A673 (cell line): ENCODE results near the gene PARVB. TPM values are rescaled to one million over a fixed set of nuclear protein-coding genes. Genes with fewer than 3 reads are reported as not detected.

Experiments
- BruUV-seq: library from RNA; stranded (reverse); fragments of 400-500 nt; replicated peaks from 2 replicates; lab custom pipeline; 2021; lab: Mats Ljungman, UMichigan
- CTCF ChIA-PET: fragments of 300-600 bp; sonication (Branson Sonifier 250); formaldehyde crosslinking; loops from one replicate; lab custom pipeline; 2022; ENCODE audit warnings: antibody characterized with exemption; lab: Charles Lee
- POLR2A ChIA-PET: fragments of 300-600 bp; sonication (Branson Sonifier 250); formaldehyde crosslinking; loops from one replicate; lab custom pipeline; 2022; ENCODE audit warnings: antibody characterized with exemption; ENCODE audit not compliant: low non-redundant PET; lab: Charles Lee
- DNase-seq: peaks from one replicate; pipeline ENCODE4 v3.0.0-alpha.2; 2015; ENCODE audit warnings: low spot score
- H3K27ac ChIP-seq: fragments of 200-600 bp; sonication (generic); 2 replicates; pipeline ENCODE4 v1.5.1; 2016; ENCODE audit warnings: mixed run types, low read depth, mild to moderate bottlenecking, mixed read lengths, antibody characterized with exemption, low read length; ENCODE audit not compliant: poor library complexity, severe bottlenecking
- H3K27me3 ChIP-seq: fragments of 200-600 bp; sonication (generic); replicated peaks from 2 replicates; pipeline ENCODE4 v1.6.1; 2017; ENCODE audit warnings: mixed run types, low read depth, mild to moderate bottlenecking, mixed read lengths, antibody characterized with exemption, low read length; ENCODE audit not compliant: insufficient read depth, poor library complexity
- H3K36me3 ChIP-seq: fragments of 200-600 bp; sonication (generic); 2 replicates; pipeline ENCODE4 v1.6.1; 2016; ENCODE audit warnings: mixed run types, mild to moderate bottlenecking, mixed read lengths, antibody characterized with exemption, low read length; ENCODE audit not compliant: insufficient read depth, poor library complexity, severe bottlenecking
- H3K4me1 ChIP-seq: fragments of 200-600 bp; sonication (generic); 2 replicates; pipeline ENCODE4 v1.6.1; 2017; ENCODE audit warnings: mixed run types, mild to moderate bottlenecking, mixed read lengths, antibody characterized with exemption, low read length; ENCODE audit not compliant: insufficient read depth, poor library complexity, severe bottlenecking
- H3K4me3 ChIP-seq: fragments of 200-600 bp; sonication (generic); 2 replicates; pipeline ENCODE4 v1.5.1; 2016; ENCODE audit warnings: low read depth, mixed run types, mild to moderate bottlenecking, mixed read lengths, low read length; ENCODE audit not compliant: poor library complexity, severe bottlenecking
- H3K9me3 ChIP-seq: fragments of 200-600 bp; sonication (generic); 2 replicates; pipeline ENCODE4 v1.6.1; 2016; ENCODE audit warnings: mixed run types, low read depth, mild to moderate bottlenecking, mixed read lengths, antibody characterized with exemption, low read length; ENCODE audit not compliant: poor library complexity, severe bottlenecking
- CTCF ChIP-seq: fragments of 300-800, 200-600 bp; sonication (generic); conservative IDR thresholded peaks from 2 replicates; pipeline ENCODE4 v1.5.1; 2017; ENCODE audit warnings: low read depth, mild to moderate bottlenecking, antibody characterized with exemption, low read length, moderate library complexity, mixed read lengths
- EZH2 ChIP-seq: fragments of 200-600 bp; sonication (generic); IDR thresholded peaks from 2 replicates; pipeline ENCODE4 v1.6.1; 2017; ENCODE audit warnings: borderline replicate concordance, low read depth, mild to moderate bottlenecking, mixed read lengths, antibody characterized with exemption, low read length; ENCODE audit not compliant: poor library complexity, severe bottlenecking
- intact Hi-C: fragments of 100-400 bp; cut with micrococcal nuclease; formaldehyde crosslinking; loops from one replicate; pipeline ENCODE4 v1.10.0; 2022; ENCODE audit not compliant: unreplicated experiment
- total RNA-seq: library from RNA; stranded (reverse); gene quantifications from 2 replicates; pipeline ENCODE4 v1.2.3, GENCODE V29; 2021

PARVB gene
- total RNA-seq, 1 experiment from 2014 or later, result 18.3 TPM

DNA sequence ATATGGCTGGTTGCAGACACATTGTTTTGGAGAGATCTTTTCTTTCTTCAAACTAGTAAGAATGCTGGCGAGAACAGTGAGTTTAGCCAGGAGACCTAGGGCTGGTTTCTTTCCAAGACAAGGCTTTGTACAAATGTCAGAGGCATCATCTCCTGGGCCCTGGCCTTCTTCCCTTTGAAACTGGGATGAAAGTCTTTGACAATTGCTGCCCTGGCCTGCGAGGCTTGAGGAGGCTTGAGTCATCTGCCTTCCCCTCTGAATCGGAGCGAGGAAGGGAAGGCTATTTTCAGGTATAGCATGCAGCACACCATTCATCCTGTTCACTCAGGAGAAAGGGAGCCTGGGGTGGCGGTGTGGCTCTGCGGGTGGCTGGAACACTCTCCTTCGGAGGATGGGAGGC, 135.1 kb downstream of the PARVB start:
- Histone ChIP-seq H3K27ac (no peak overlapping the region), H3K9me3 (no peaks in the 10 kb centered on the region), H3K27me3 (no peaks in the 10 kb centered on the region), H3K4me1 (no peaks in the 10 kb centered on the region), H3K4me3 (no peak overlapping the region), H3K36me3 (no peaks in the 10 kb centered on the region)
- BruUV-seq, result no TSS peak
- DNase-seq, result no peak
- intact Hi-C loops, result no loop called here
- ChIA-PET CTCF (no interaction called here), POLR2A (no interaction called here)
- TF ChIP-seq EZH2 (no peak), CTCF (no peak)

GRCh38 chr22:44159811-44160210, 135.7 kb downstream of the PARVB start:
- TF ChIP-seq CTCF (no peak), EZH2 (no peak)
- Histone ChIP-seq H3K27me3 (no peaks in the 10 kb centered on the region), H3K4me1 (no peaks in the 10 kb centered on the region), H3K4me3 (no peak overlapping the region), H3K27ac (no peak overlapping the region), H3K36me3 (no peaks in the 10 kb centered on the region), H3K9me3 (no peaks in the 10 kb centered on the region)
- BruUV-seq, result no TSS peak
- intact Hi-C loops, result no loop called here
- DNase-seq, result no peak
- ChIA-PET POLR2A (no interaction called here), CTCF (no interaction called here)

DNA sequence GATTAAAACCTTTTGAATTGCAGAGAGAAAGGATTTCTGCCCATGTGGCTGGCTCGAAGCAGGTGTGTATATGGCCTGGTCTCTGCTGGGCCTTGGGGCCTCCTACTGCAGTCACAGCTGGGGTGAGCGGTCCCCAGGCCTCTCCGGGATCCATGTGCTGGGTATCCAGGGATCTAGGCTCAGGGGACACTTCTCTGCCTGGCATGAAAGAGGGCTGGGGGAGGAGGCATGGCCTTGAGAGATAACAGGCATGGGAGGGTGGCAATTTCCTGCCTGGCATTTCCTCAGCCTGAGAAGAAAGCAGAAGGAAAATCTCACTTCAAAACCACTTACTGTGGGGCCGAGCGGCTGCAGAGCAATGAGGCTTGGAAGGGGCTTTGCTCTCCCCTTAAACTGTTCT, 136.3 kb downstream of the PARVB start:
- no peak for DNase-seq
- no peaks in the 10 kb centered on the region for H3K4me1 ChIP-seq
- H3K4me3 ChIP-seq, result no peak overlapping the region
- H3K36me3 ChIP-seq, result no peaks in the 10 kb centered on the region
- TF ChIP-seq CTCF, result no peak
- no peak for TF ChIP-seq EZH2
- H3K27ac ChIP-seq, result no peak overlapping the region
- CTCF ChIA-PET, result interaction anchor here (0.7 kb wide), 1 partner anchor 57 kb away, joined by 7 read pairs; no protein-coding TSS in a partner anchor
- POLR2A ChIA-PET, result no interaction called here
- BruUV-seq, result no TSS peak
- intact Hi-C loops, result no loop called here
- H3K9me3 ChIP-seq, result no peaks in the 10 kb centered on the region
- H3K27me3 ChIP-seq, result no peaks in the 10 kb centered on the region
